HG03571 (cell line): ENCODE results near the gene USP12.

Experiments
- ATAC-seq: cut with Tn5 transposase; IDR thresholded peaks from one replicate; pipeline ENCODE4 v1.9.1; 2021; ENCODE audit not compliant: unreplicated experiment

The USP12 gene

GRCh38 chr13:27186295-27186694 is 14.7 kb upstream of the USP12 start:
- no peak for ATAC-seq

- ATAC-seq, result no peak
Measured at GRCh38 chr13:27183561-27184147, 12.0 kb upstream of the USP12 start.

GRCh38 chr13:27182844-27183497 is 11.4 kb upstream of the USP12 start:
- ATAC-seq, result no peak

- ATAC-seq, result no peak
Measured at GRCh38 chr13:27182054-27182453, 10.4 kb upstream of the USP12 start.

- no peak for ATAC-seq
Measured at GRCh38 chr13:27177852-27178251, 6.2 kb upstream of the USP12 start.

GRCh38 chr13:27176470-27177410 is 5.1 kb upstream of the USP12 start:
- no peak for ATAC-seq

- ATAC-seq, result no peak
Measured at GRCh38 chr13:27174766-27175455, 3.3 kb upstream of the USP12 start.

- no peak for ATAC-seq
Measured at GRCh38 chr13:27172495-27172842, 858 bp upstream of the USP12 start.

GRCh38 chr13:27171827-27172494 is 350 bp upstream of the USP12 start:
- ATAC-seq, result peak; percentile 60

GRCh38 chr13:27170516-27171243 is 931 bp downstream of the USP12 start:
- no peak for ATAC-seq

GRCh38 chr13:27170221-27170515 is 1.4 kb downstream of the USP12 start:
- ATAC-seq, result no peak

GRCh38 chr13:27168906-27169657 is 2.5 kb downstream of the USP12 start:
- no peak for ATAC-seq

GRCh38 chr13:27168086-27168485 is 3.5 kb downstream of the USP12 start:
- no peak for ATAC-seq

GRCh38 chr13:27166313-27166712 is 5.3 kb downstream of the USP12 start:
- ATAC-seq, result no peak

GRCh38 chr13:27161980-27162379 is 9.6 kb downstream of the USP12 start:
- no peak for ATAC-seq

- no peak for ATAC-seq
Measured at GRCh38 chr13:27161423-27161822, 10.2 kb downstream of the USP12 start.

- ATAC-seq, result no peak
Measured at GRCh38 chr13:27160657-27161295, 10.8 kb downstream of the USP12 start.

GRCh38 chr13:27159806-27160563 is 11.6 kb downstream of the USP12 start:
- no peak for ATAC-seq
